GM23338 (cell line): ENCODE measurements around the gene MPST.
"Not testable (repeated sequence)": the region's sequence is repeated elsewhere in the genome, so short reads cannot be mapped to it uniquely, and the experiment has no call there.

Source experiments
- CTCF ChIP-seq, 2 experiments: fragments of 200-600 bp in 1 of 2; sonication (generic) in 1 of 2; conservative IDR thresholded peaks; 2 replicates each; pipeline versions ENCODE4 v1.5.1 to v1.6.1; 2016 to 2017; ENCODE audit warnings: antibody characterized with exemption in 2 of 2, low read depth in 2 of 2, mild to moderate bottlenecking in 2 of 2, moderate library complexity in 1 of 2
- EZH2 ChIP-seq: fragments of 200-600 bp; sonication (generic); IDR thresholded peaks from one replicate; pipeline ENCODE4 v1.8.0; 2017; ENCODE audit warnings: antibody characterized with exemption, mild to moderate bottlenecking, low read depth; ENCODE audit not compliant: unreplicated experiment
- POLR2AphosphoS5 ChIP-seq: IDR thresholded peaks from 2 replicates; pipeline ENCODE4 v1.6.1; 2016; ENCODE audit warnings: antibody characterized with exemption, low read depth

- not testable (repeated sequence) for TF ChIP-seq EZH2; POLR2AphosphoS5; CTCF (conservative IDR thresholded peaks at IDR 0.05; ENCODE audit: low read depth in 2 of 2)
These were observed 30.5 kb upstream of the MPST start for GRCh38 chr22:36989012-36989411.
